Ishikawa (cell line): ENCODE data around the gene PPP2R2C.

Source experiments
- CEBPB ChIP-seq: IDR thresholded peaks from 2 replicates; pipeline ENCODE4 v1.6.1; 2012
- CREB1 ChIP-seq: IDR thresholded peaks from 2 replicates; pipeline ENCODE4 v1.6.1; 2012; ENCODE audit warnings: low read depth
- EGR1 ChIP-seq: IDR thresholded peaks from 2 replicates; pipeline ENCODE4 v1.6.1; 2012
- EP300 ChIP-seq: IDR thresholded peaks from 2 replicates; pipeline ENCODE4 v1.6.1; 2012; ENCODE audit warnings: borderline replicate concordance
- FOXM1 ChIP-seq: IDR thresholded peaks from 2 replicates; pipeline ENCODE4 v1.6.1; 2012; ENCODE audit warnings: low read depth, borderline replicate concordance
- NFIC ChIP-seq: IDR thresholded peaks from 2 replicates; pipeline ENCODE4 v1.6.1; 2012
- RAD21 ChIP-seq: IDR thresholded peaks from 2 replicates; pipeline ENCODE4 v1.6.1; 2012; ENCODE audit warnings: low read depth
- TAF1 ChIP-seq: IDR thresholded peaks from 2 replicates; pipeline ENCODE4 v1.6.1; 2012; ENCODE audit warnings: low read depth, mild to moderate bottlenecking
- TEAD4 ChIP-seq: IDR thresholded peaks from 2 replicates; pipeline ENCODE4 v1.6.1; 2012
- YY1 ChIP-seq: IDR thresholded peaks from 2 replicates; pipeline ENCODE4 v1.6.1; 2012; ENCODE audit warnings: low read depth
- ZBTB7A ChIP-seq: IDR thresholded peaks from 2 replicates; pipeline ENCODE4 v1.6.1; 2012; ENCODE audit warnings: low read depth
- TF ChIP-seq, protein P1 (sequence below): IDR thresholded peaks from 2 replicates; pipeline ENCODE4 v1.6.1; 2012; ENCODE audit warnings: low read depth, mild to moderate bottlenecking
- TF ChIP-seq, protein P2 (sequence below): IDR thresholded peaks from 2 replicates; pipeline ENCODE4 v1.6.1; 2012
- TF ChIP-seq, protein P3 (sequence below): IDR thresholded peaks from 2 replicates; pipeline ENCODE4 v1.6.1; 2012

DNA sequence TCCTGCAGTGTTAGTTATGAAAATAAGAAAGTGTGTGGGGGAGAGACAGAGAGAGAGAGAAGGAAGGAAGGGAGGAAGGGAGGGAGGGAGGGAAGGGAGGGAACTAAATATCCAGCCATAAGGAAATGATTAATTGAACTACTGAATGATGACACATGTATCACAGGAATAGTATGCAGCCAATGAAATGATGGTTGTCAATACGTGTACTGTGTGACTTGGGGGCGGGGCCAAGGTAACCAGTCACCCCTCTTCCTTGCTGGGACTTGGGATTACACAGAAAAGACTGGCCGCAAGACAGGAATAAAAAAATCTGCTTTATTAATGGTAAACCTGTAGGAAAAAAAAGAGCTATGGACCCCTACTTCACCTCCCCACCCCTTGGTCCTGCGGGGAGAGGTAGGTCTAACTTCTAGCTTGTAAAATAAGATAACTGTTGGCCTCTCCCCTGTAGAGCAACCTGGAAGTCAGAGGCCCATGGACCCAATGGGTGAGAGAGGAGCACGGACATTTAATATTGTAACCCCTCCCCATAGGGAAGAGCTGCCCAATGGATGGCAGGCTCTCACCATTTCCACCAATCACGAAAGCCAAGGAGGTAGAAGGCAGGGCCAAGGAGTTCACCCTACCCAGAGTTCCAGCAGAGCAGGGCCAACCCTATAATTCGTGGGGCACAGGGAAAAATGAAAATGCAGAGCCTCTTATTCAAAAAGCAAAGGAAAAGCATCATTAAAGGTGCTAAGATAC, 7.4 kb downstream of the PPP2R2C start:
- TF ChIP-seq CEBPB (no peak), RAD21 (no peak), EP300 (no peak), EGR1 (no peak), YY1 (no peak), TAF1 (no peak), CREB1 (no peak), NFIC (no peak), TEAD4 (no peak), FOXM1 (no peak), ZBTB7A (no peak)
- TF ChIP-seq, protein P1, sequence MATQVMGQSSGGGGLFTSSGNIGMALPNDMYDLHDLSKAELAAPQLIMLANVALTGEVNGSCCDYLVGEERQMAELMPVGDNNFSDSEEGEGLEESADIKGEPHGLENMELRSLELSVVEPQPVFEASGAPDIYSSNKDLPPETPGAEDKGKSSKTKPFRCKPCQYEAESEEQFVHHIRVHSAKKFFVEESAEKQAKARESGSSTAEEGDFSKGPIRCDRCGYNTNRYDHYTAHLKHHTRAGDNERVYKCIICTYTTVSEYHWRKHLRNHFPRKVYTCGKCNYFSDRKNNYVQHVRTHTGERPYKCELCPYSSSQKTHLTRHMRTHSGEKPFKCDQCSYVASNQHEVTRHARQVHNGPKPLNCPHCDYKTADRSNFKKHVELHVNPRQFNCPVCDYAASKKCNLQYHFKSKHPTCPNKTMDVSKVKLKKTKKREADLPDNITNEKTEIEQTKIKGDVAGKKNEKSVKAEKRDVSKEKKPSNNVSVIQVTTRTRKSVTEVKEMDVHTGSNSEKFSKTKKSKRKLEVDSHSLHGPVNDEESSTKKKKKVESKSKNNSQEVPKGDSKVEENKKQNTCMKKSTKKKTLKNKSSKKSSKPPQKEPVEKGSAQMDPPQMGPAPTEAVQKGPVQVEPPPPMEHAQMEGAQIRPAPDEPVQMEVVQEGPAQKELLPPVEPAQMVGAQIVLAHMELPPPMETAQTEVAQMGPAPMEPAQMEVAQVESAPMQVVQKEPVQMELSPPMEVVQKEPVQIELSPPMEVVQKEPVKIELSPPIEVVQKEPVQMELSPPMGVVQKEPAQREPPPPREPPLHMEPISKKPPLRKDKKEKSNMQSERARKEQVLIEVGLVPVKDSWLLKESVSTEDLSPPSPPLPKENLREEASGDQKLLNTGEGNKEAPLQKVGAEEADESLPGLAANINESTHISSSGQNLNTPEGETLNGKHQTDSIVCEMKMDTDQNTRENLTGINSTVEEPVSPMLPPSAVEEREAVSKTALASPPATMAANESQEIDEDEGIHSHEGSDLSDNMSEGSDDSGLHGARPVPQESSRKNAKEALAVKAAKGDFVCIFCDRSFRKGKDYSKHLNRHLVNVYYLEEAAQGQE, result no peak
- TF ChIP-seq, protein P2, sequence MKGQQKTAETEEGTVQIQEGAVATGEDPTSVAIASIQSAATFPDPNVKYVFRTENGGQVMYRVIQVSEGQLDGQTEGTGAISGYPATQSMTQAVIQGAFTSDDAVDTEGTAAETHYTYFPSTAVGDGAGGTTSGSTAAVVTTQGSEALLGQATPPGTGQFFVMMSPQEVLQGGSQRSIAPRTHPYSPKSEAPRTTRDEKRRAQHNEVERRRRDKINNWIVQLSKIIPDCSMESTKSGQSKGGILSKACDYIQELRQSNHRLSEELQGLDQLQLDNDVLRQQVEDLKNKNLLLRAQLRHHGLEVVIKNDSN, result no peak
- TF ChIP-seq, protein P3, sequence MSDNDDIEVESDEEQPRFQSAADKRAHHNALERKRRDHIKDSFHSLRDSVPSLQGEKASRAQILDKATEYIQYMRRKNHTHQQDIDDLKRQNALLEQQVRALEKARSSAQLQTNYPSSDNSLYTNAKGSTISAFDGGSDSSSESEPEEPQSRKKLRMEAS, result no peak
